ENCODE data around the gene ASPSCR1. TPM values are rescaled to one million over a fixed set of nuclear protein-coding genes. Genes with fewer than 3 reads are reported as not detected.

The ASPSCR1 gene
- total RNA-seq, 2 experiments from 2014 or later, result 77.8 to 89.1 TPM

GRCh38 chr17:81996232-81996756, 18.9 kb downstream of the ASPSCR1 start:
- no peaks in the 10 kb centered on the region for H3K9me3 ChIP-seq (ENCODE audit: low read length)
- intact Hi-C loops (cut with micrococcal nuclease; ENCODE audit: unreplicated experiment), result no loop called here
- TF ChIP-seq EZH2phosphoT487 (IDR thresholded peaks at IDR 0.05; ENCODE audit: borderline replicate concordance, low read depth, low read length) (no peak), CTCF (conservative IDR thresholded peaks at IDR 0.05; ENCODE audit: low read length) (no peak)
- no peaks in the 10 kb centered on the region for H3K79me2 ChIP-seq (ENCODE audit: insufficient read depth, low read depth, low read length)
- POLR2A ChIA-PET, result interaction anchor here (1.1 kb wide), 1 partner anchor 41 kb away, joined by 3 read pairs; the partner anchor contains the start of gene DCXR
- DNase-seq (ENCODE audit: low spot score), result no peak
- no peaks in the 10 kb centered on the region for H3K9me2 ChIP-seq (ENCODE audit: insufficient read depth, low read length)
- no peak overlapping the region for H3K4me3 ChIP-seq (ENCODE audit: low read depth, low read length, poor library complexity, severe bottlenecking)
- no peak overlapping the region for H2AFZ ChIP-seq (ENCODE audit: low read length)
- no TSS peak for BruUV-seq (replicated peaks)
- peaks cover 8% of the 10 kb centered on the region; the same call in 1 of the 2 replicates for H3K36me3 ChIP-seq (ENCODE audit: insufficient read depth, low read length)
- no peak overlapping the region for H3K27ac ChIP-seq (ENCODE audit: low read depth, low read length, poor library complexity, severe bottlenecking)
- CTCF ChIA-PET (ENCODE audit: unreplicated experiment), result interaction anchor here (0.5 kb wide), 1 partner anchor 8 kb away, joined by 4 read pairs; no protein-coding TSS in a partner anchor
- H3K4me2 ChIP-seq (ENCODE audit: low read length), result no peak overlapping the region
- H3K4me1 ChIP-seq (ENCODE audit: insufficient read depth, low read length, poor library complexity, severe bottlenecking), result no peaks in the 10 kb centered on the region
- H4K20me1 ChIP-seq (ENCODE audit: insufficient read depth, low read length), result no peaks in the 10 kb centered on the region

GRCh38 chr17:81996757-81997441, 19.5 kb downstream of the ASPSCR1 start:
- Histone ChIP-seq H3K4me2 (ENCODE audit: low read length) (no peak overlapping the region), H3K36me3 (ENCODE audit: insufficient read depth, low read length) (peaks cover 8% of the 10 kb centered on the region; the same call in 1 of the 2 replicates), H4K20me1 (ENCODE audit: insufficient read depth, low read length) (no peaks in the 10 kb centered on the region), H2AFZ (ENCODE audit: low read length) (no peak overlapping the region), H3K4me1 (ENCODE audit: insufficient read depth, low read length, poor library complexity, severe bottlenecking) (no peaks in the 10 kb centered on the region), H3K79me2 (ENCODE audit: insufficient read depth, low read depth, low read length) (no peaks in the 10 kb centered on the region), H3K4me3 (ENCODE audit: low read depth, low read length, poor library complexity, severe bottlenecking) (no peak overlapping the region), H3K9me2 (ENCODE audit: insufficient read depth, low read length) (no peaks in the 10 kb centered on the region), H3K27ac (ENCODE audit: low read depth, low read length, poor library complexity, severe bottlenecking) (no peak overlapping the region), H3K9me3 (ENCODE audit: low read length) (no peaks in the 10 kb centered on the region)
- ChIA-PET CTCF (ENCODE audit: unreplicated experiment) (no interaction called here), POLR2A (interaction anchor here (1.1 kb wide), 2 partner anchors 20 to 41 kb away, joined by 3 read pairs; partner anchors contain the start of genes ASPSCR1 and DCXR)
- TF ChIP-seq CTCF (conservative IDR thresholded peaks at IDR 0.05; ENCODE audit: low read length) (no peak), EZH2phosphoT487 (IDR thresholded peaks at IDR 0.05; ENCODE audit: borderline replicate concordance, low read depth, low read length) (no peak)
- DNase-seq (ENCODE audit: low spot score), result no peak
- intact Hi-C loops (cut with micrococcal nuclease; ENCODE audit: unreplicated experiment), result no loop called here
- BruUV-seq (replicated peaks), result no TSS peak

- DNase-seq (ENCODE audit: low spot score), result no peak
- Histone ChIP-seq H3K4me1 (ENCODE audit: insufficient read depth, low read length, poor library complexity, severe bottlenecking) (no peaks in the 10 kb centered on the region), H4K20me1 (ENCODE audit: insufficient read depth, low read length) (no peaks in the 10 kb centered on the region), H3K79me2 (ENCODE audit: insufficient read depth, low read depth, low read length) (no peaks in the 10 kb centered on the region), H3K9me3 (ENCODE audit: low read length) (no peaks in the 10 kb centered on the region), H2AFZ (ENCODE audit: low read length) (no peak overlapping the region), H3K9me2 (ENCODE audit: insufficient read depth, low read length) (no peaks in the 10 kb centered on the region), H3K36me3 (ENCODE audit: insufficient read depth, low read length) (peaks cover 8% of the 10 kb centered on the region; the same call in 1 of the 2 replicates), H3K4me2 (ENCODE audit: low read length) (no peak overlapping the region), H3K27ac (ENCODE audit: low read depth, low read length, poor library complexity, severe bottlenecking) (no peak overlapping the region), H3K4me3 (ENCODE audit: low read depth, low read length, poor library complexity, severe bottlenecking) (no peak overlapping the region)
- intact Hi-C loops (cut with micrococcal nuclease; ENCODE audit: unreplicated experiment), result no loop called here
- POLR2A ChIA-PET, result no interaction called here
- TF ChIP-seq EZH2phosphoT487 (IDR thresholded peaks at IDR 0.05; ENCODE audit: borderline replicate concordance, low read depth, low read length) (no peak), CTCF (conservative IDR thresholded peaks at IDR 0.05; ENCODE audit: low read length) (no peak)
- CTCF ChIA-PET (ENCODE audit: unreplicated experiment), result no interaction called here
- BruUV-seq (replicated peaks), result no TSS peak
Measured at GRCh38 chr17:81998212-81998611, 20.8 kb downstream of the ASPSCR1 start.
